Body of pancreas (tissue), 4 donors: ENCODE results near the gene TNNT2.

ENCODE experiments used
- POLR2A ChIP-seq, 3 donors: fragments of 450-650 bp; IDR thresholded peaks; one replicate each; pipeline ENCODE4 v1.6.1; 2016; ENCODE audit warnings: antibody characterized with exemption in 3 of 3, mild to moderate bottlenecking in 2 of 3
- TF ChIP-seq, protein P1 (sequence below), 7 experiments: fragments of 450-650 bp in 4 of 7; fragments of 200-600 bp in 3 of 7; sonication (generic) in 3 of 7; IDR thresholded peaks; one replicate each; pipeline ENCODE4 v1.5.1; 2016 to 2019; ENCODE audit warnings: antibody characterized with exemption in 7 of 7

- TF ChIP-seq, protein P1, sequence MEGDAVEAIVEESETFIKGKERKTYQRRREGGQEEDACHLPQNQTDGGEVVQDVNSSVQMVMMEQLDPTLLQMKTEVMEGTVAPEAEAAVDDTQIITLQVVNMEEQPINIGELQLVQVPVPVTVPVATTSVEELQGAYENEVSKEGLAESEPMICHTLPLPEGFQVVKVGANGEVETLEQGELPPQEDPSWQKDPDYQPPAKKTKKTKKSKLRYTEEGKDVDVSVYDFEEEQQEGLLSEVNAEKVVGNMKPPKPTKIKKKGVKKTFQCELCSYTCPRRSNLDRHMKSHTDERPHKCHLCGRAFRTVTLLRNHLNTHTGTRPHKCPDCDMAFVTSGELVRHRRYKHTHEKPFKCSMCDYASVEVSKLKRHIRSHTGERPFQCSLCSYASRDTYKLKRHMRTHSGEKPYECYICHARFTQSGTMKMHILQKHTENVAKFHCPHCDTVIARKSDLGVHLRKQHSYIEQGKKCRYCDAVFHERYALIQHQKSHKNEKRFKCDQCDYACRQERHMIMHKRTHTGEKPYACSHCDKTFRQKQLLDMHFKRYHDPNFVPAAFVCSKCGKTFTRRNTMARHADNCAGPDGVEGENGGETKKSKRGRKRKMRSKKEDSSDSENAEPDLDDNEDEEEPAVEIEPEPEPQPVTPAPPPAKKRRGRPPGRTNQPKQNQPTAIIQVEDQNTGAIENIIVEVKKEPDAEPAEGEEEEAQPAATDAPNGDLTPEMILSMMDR (IDR thresholded peaks at IDR 0.05) = no peak
- TF ChIP-seq POLR2A (IDR thresholded peaks at IDR 0.05) = no peak
These were observed 17.6 kb downstream of the TNNT2 start for GRCh38 chr1:201359873-201360210.
